Peyer's patch (tissue), 4 donors: ENCODE measurements around the gene NKX1-1.

Source experiments
- CTCF ChIP-seq, 6 experiments: fragments of 450-650 bp in 4 of 6; fragments of 200-600 bp in 2 of 6; sonication (generic) in 1 of 6; IDR thresholded peaks; one replicate each; pipeline ENCODE4 v1.5.1; 2017 to 2019; ENCODE audit warnings: antibody characterized with exemption in 6 of 6, mild to moderate bottlenecking in 3 of 6, moderate library complexity in 1 of 6
- POLR2A ChIP-seq, 2 donors: fragments of 450-650 bp; IDR thresholded peaks; one replicate each; pipeline ENCODE4 v1.5.1; 2017; ENCODE audit warnings: antibody characterized with exemption in 2 of 2, mild to moderate bottlenecking in 2 of 2, moderate library complexity in 2 of 2

- TF ChIP-seq CTCF (IDR thresholded peaks at IDR 0.05), result no peak
- no peak for TF ChIP-seq POLR2A (IDR thresholded peaks at IDR 0.05)
These were observed 29.2 kb downstream of the NKX1-1 start for GRCh38 chr4:1376841-1377605.
